Heart left ventricle (tissue), 16 donors: ENCODE measurements around the gene ABHD10. TPM values are rescaled to one million over a fixed set of nuclear protein-coding genes. Genes with fewer than 3 reads are reported as not detected.

Experiments
- ATAC-seq, 4 donors: fragments of 200-7000 bp; cut with Tn5 transposase; one replicate each; pipeline ENCODE4 v1.9.1; 2020 to 2022; ENCODE audit warnings: moderate library complexity in 4 of 4, mild to moderate bottlenecking in 3 of 4, moderate number of reproducible peaks in 1 of 4
- DNase-seq, 5 donors: peaks; one replicate each; pipeline ENCODE4 v3.0.0-alpha.2; 2020
- H3K27ac ChIP-seq, 12 donors: fragments of 200-600 bp; sonication (generic) in 4 of 12; one replicate each; pipeline versions ENCODE4 v1.5.0 to v1.8.0; 2016 to 2022; ENCODE audit warnings: mild to moderate bottlenecking in 2 of 12
- H3K27me3 ChIP-seq, 9 donors: fragments of 200-600 bp; sonication (generic) in 2 of 9; one replicate each; pipeline versions ENCODE4 v1.5.1 to v1.8.0; 2016 to 2022; ENCODE audit warnings: mild to moderate bottlenecking in 3 of 9
- H3K36me3 ChIP-seq, 9 donors: fragments of 200-600 bp; sonication (generic) in 2 of 9; one replicate each; pipeline versions ENCODE4 v1.5.0 to v1.8.0; 2018 to 2022; ENCODE audit warnings: mild to moderate bottlenecking in 2 of 9
- H3K4me1 ChIP-seq, 12 donors: fragments of 200-600 bp; sonication (generic) in 4 of 12; one replicate each; pipeline versions ENCODE4 v1.5.0 to v1.8.0; 2016 to 2022; ENCODE audit warnings: mild to moderate bottlenecking in 3 of 12
- H3K4me3 ChIP-seq, 12 donors: fragments of 200-600 bp; sonication (generic) in 4 of 12; one replicate each; pipeline versions ENCODE4 v1.5.0 to v1.8.0; 2017 to 2022; ENCODE audit warnings: mild to moderate bottlenecking in 9 of 12, moderate library complexity in 4 of 12
- H3K9me3 ChIP-seq, 12 donors: fragments of 200-600 bp; sonication (generic) in 4 of 12; one replicate each; pipeline versions ENCODE4 v1.5.0 to v1.8.0; 2016 to 2022; ENCODE audit warnings: mild to moderate bottlenecking in 1 of 12
- POLR2A ChIP-seq, 2 donors: fragments of 450-650 bp; IDR thresholded peaks; one replicate each; pipeline ENCODE4 v1.6.1; 2017; ENCODE audit warnings: antibody characterized with exemption in 2 of 2, mild to moderate bottlenecking in 2 of 2, moderate library complexity in 2 of 2
- WGBS, 4 donors: extraction: QIAGEN DNeasy Blood & Tissue Kit in 2 of 4; methylation state at CpG; one replicate each; pipeline versions ENCODE4 v1.1.5 to v1.1.7; 2013 to 2018; 5-methylcytosine and 5-hydroxymethylcytosine counted together
- intact Hi-C, 10 donors: fragments of 100-400 bp; cut with DNase I; formaldehyde crosslinking; loops; one replicate each; pipeline versions ENCODE4 v1.11.1 to v1.14.2; 2022
- polyA plus RNA-seq, 2 donors: library from polyadenylated mRNA; stranded (reverse); fragments of 200-250 nt; gene quantifications; one replicate each; pipeline ENCODE4 v1.2.3, GENCODE V29; 2013
- total RNA-seq, 9 donors: library from RNA; depleted of rRNA in 2 of 9; stranded (reverse); fragments of >200 nt in 2 of 9; fragmentation: NEBNext Ultra II Directional in 3 of 9; extraction: Animal tissue kit (Norgen Biotek cat#: 25700) in 3 of 9; gene quantifications; one replicate each; pipeline versions ENCODE4 v1.1.0 to v1.2.4, GENCODE V29; 2016 to 2023
- TF ChIP-seq, protein P1 (sequence below), 12 donors: fragments of 200-600 bp; sonication (generic) in 4 of 12; IDR thresholded peaks; one replicate each; pipeline versions ENCODE4 v1.5.0 to v1.8.0; 2018 to 2022; ENCODE audit warnings: antibody characterized with exemption in 12 of 12, mild to moderate bottlenecking in 5 of 12
- donor health status: ischemic (EF 13 %, LVEDD 7.1; RV severe dilation, severe dysfunction).
- donor health status: healthy with polysubstance abuse.
- donor health status: DM: no; HTN: yes; CAD: no.
- donor health status: DM: no; HTN: no; CAD: no.
- donor health status: ischemic (EF 25% LVEDD 6.9; RV normal size, moderate dysfunction).
- donor health status: ischemic (EF 25% LVEDD 5.7; RV mildly dilated, moderate dysfunction).
- donor health status: healthy.
- donor health status: DM: yes; HTN: yes; CAD: no.
- donor health status: ischemic (EF 35%, LVEDD 5.7; RV mildly dilated, moderate dysfunction).
- donor health status: nonischemic (EF 11% LVEDD 7.7; RV severe dilation, severe dysfunction).
- donor health status: DM: yes; HTN: yes; CAD: no.
- donor health status: PGD.
- donor health status: ischemic (EF 29% LVEDD 5.4; RV normal size, mild dysfunction).
- donor health status: nonischemic (EF 23%, LVEDD 6.1; RV moderate dilation, normal function).

ABHD10 gene
- total and polyA plus RNA-seq, 11 donors = 13.5 to 50.1 (median 40.0) TPM

DNA sequence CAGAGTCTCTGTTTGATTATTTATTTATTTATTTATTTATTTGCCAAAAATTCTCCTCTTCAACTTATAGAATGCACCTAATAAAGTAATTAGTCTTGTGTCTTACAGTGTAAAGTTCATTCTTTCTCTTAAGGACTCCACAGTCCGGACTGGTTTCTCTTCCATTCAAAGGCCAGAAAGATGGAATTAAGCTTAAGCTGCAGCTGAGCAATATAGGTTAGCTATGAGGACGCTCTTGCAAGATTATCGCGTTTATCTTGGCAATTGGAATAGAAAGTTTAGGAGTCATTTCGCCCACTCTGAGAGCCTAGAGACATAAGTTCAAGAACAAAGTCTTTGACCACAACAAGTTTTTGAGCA, 34.9 kb downstream of the ABHD10 start:
- H3K9me3 ChIP-seq = no peaks in the 10 kb centered on the region
- WGBS, 4 donors = 58 to 63% (median 62%) methylated on average over 5 of the region's 5 CpGs
- H3K36me3 ChIP-seq = no peaks in the 10 kb centered on the region
- no peaks in the 10 kb centered on the region for H3K27me3 ChIP-seq
- no peak overlapping the region for H3K4me3 ChIP-seq
- peak overlapping the region in 1 of 12 donors; percentile 73 for H3K27ac ChIP-seq
- no peak for TF ChIP-seq POLR2A (IDR thresholded peaks at IDR 0.05)
- TF ChIP-seq, protein P1, sequence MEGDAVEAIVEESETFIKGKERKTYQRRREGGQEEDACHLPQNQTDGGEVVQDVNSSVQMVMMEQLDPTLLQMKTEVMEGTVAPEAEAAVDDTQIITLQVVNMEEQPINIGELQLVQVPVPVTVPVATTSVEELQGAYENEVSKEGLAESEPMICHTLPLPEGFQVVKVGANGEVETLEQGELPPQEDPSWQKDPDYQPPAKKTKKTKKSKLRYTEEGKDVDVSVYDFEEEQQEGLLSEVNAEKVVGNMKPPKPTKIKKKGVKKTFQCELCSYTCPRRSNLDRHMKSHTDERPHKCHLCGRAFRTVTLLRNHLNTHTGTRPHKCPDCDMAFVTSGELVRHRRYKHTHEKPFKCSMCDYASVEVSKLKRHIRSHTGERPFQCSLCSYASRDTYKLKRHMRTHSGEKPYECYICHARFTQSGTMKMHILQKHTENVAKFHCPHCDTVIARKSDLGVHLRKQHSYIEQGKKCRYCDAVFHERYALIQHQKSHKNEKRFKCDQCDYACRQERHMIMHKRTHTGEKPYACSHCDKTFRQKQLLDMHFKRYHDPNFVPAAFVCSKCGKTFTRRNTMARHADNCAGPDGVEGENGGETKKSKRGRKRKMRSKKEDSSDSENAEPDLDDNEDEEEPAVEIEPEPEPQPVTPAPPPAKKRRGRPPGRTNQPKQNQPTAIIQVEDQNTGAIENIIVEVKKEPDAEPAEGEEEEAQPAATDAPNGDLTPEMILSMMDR (IDR thresholded peaks at IDR 0.05) = peak in 1 of 12 donors; percentile 4
- ATAC-seq (peak in 1 of 4 donors; percentile 7), DNase-seq (no peak)
- H3K4me1 ChIP-seq = peaks cover 0 to 40% (median 19%) of the 10 kb centered on the region in 12 donors
- intact Hi-C loops = loop anchor here in 4 of 10 donors (1.0 to 5.0 kb wide), 6 partner anchors 24 to 345 kb away; partner anchors contain the start of gene ABHD10 (in 1 of the 4)

DNA sequence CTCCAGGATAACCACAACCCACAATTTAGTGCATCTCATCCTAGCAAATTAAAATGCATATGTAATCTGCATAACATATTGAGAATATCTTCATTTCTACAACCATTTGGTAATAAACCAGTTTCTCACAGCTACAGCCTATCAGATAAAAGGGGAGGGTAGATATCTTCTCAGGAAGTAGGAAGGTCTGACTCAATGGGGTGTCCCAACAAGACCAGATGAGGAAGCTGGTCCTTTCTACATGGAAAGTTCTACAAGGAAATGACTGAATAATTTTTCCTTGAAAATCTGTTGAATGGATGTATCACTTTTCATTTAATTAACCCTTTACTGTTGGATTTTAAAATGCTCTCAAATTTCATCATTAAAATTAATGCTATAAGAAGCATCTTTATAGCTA, 38.3 kb downstream of the ABHD10 start:
- ATAC-seq (no peak), DNase-seq (no peak)
- H3K4me1 ChIP-seq = peaks cover 0 to 18% (median 12%) of the 10 kb centered on the region in 12 donors
- TF ChIP-seq, protein P1 (IDR thresholded peaks at IDR 0.05) = no peak
- no peak for TF ChIP-seq POLR2A (IDR thresholded peaks at IDR 0.05)
- intact Hi-C loops = loop anchor here in 1 of 10 donors (2.0 kb wide), 1 partner anchor 350 kb away; no protein-coding TSS in a partner anchor
- H3K27ac ChIP-seq = no peak overlapping the region
- H3K36me3 ChIP-seq = no peaks in the 10 kb centered on the region
- H3K4me3 ChIP-seq = no peak overlapping the region
- no peaks in the 10 kb centered on the region for H3K27me3 ChIP-seq
- peaks cover 0 to 6% (median 0%) of the 10 kb centered on the region in 12 donors for H3K9me3 ChIP-seq

DNA sequence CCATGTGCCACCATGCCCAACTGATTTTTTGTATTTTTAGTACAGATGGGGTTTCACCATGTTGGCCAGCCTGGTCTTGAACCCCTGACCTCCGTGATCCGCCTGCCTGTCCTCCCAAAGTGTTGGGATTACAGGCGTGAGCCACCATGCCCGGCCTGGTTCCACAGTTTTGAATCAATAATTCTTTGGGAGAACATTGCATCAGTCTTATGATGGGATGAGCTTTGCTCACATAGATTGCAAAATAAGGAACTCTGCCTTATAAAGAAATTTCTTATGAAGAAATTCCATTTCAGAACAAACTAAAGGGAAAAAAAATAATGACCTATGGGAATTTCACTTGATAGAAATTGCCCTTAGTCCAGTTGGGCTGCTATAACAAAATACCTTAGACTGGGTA, 39.9 kb downstream of the ABHD10 start:
- TF ChIP-seq, protein P1 (IDR thresholded peaks at IDR 0.05) = no peak
- TF ChIP-seq POLR2A (IDR thresholded peaks at IDR 0.05) = no peak
- 97 to 98% (median 97%) methylated on average over 4 of the region's 4 CpGs for whole genome bisulfite sequencing, 4 donors
- intact Hi-C loops = loop anchor here in 1 of 10 donors (2.0 kb wide), 1 partner anchor 302 kb away; no protein-coding TSS in a partner anchor
- H3K27ac ChIP-seq = no peak overlapping the region
- H3K27me3 ChIP-seq = no peaks in the 10 kb centered on the region
- peaks cover 0 to 6% (median 0%) of the 10 kb centered on the region in 12 donors for H3K9me3 ChIP-seq
- no peak for ATAC-seq
- no peak overlapping the region for H3K4me3 ChIP-seq
- peaks cover 0 to 4% (median 0%) of the 10 kb centered on the region in 12 donors for H3K4me1 ChIP-seq
- no peak for DNase-seq
- H3K36me3 ChIP-seq = no peaks in the 10 kb centered on the region

DNA sequence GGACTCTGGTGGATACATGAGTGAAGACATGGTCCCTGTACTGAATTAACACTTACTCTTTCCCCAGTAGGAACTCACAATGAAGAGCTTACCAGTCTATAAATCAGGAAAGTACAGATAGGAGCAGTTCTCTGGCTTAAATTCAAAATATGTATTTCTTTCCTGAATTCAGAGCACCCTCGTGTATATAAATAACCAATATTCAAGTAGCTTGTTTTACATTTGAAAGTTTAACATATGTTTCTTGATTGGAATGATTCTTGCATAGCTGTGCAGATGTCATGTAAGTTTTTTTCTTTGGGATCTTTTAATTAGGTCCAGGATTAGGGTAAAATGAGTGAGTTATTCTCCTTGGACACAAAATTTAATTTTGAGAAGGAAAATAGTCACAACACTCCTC, 40.9 kb downstream of the ABHD10 start:
- Histone ChIP-seq H3K27me3 (no peaks in the 10 kb centered on the region), H3K36me3 (no peaks in the 10 kb centered on the region), H3K4me1 (no peaks in the 10 kb centered on the region), H3K4me3 (no peak overlapping the region), H3K9me3 (peaks cover 0 to 6% (median 0%) of the 10 kb centered on the region in 12 donors), H3K27ac (no peak overlapping the region)
- WGBS, 4 donors = 71 to 81% (median 79%) methylated on average over 1 of the region's 1 CpG
- TF ChIP-seq, protein P1 (IDR thresholded peaks at IDR 0.05) = no peak
- no peak for DNase-seq
- ATAC-seq = no peak
- intact Hi-C loops = loop anchor here in 2 of 10 donors (2.0 to 5.0 kb wide), 2 partner anchors 303 to 352 kb away; no protein-coding TSS in a partner anchor
